Neural progenitor cell (in vitro differentiated cells): ENCODE measurements around the gene OR13C9.

ENCODE experiments used
- CTCF ChIP-seq: fragments of 200-600 bp; sonication (generic); IDR thresholded peaks from 2 replicates; pipeline ENCODE4 v1.5.1; 2017; ENCODE audit warnings: antibody characterized with exemption, mild to moderate bottlenecking
- EZH2 ChIP-seq: fragments of 200-600 bp; sonication (generic); IDR thresholded peaks from 2 replicates; pipeline ENCODE4 v1.6.1; 2017; ENCODE audit warnings: antibody characterized with exemption, mild to moderate bottlenecking, moderate library complexity
- EZH2phosphoT487 ChIP-seq: fragments of 200-600 bp; sonication (generic); IDR thresholded peaks from 2 replicates; pipeline ENCODE4 v1.6.1; 2017; ENCODE audit warnings: antibody characterized with exemption

GRCh38 chr9:104568868-104569267, 49.1 kb downstream of the OR13C9 start, which contains the start of gene OR13C8:
- TF ChIP-seq CTCF (no peak), EZH2phosphoT487 (no peak), EZH2 (no peak)
